HG02610 (cell line): ENCODE data around the gene CDC34.

Source experiments
- ATAC-seq: cut with Tn5 transposase; IDR thresholded peaks from one replicate; pipeline ENCODE4 v1.9.1; 2021; ENCODE audit warnings: mild to moderate bottlenecking, moderate library complexity; ENCODE audit not compliant: unreplicated experiment

Gene CDC34

GRCh38 chr19:519449-519865 lies 12.1 kb upstream of the CDC34 start:
- no peak for ATAC-seq

GRCh38 chr19:522726-523125 lies 8.8 kb upstream of the CDC34 start:
- ATAC-seq = no peak

- ATAC-seq = no peak
These were observed 7.4 kb upstream of the CDC34 start for GRCh38 chr19:524062-524674.

- ATAC-seq = no peak
These were observed 6.5 kb upstream of the CDC34 start for GRCh38 chr19:525029-525428.

- no peak for ATAC-seq
These were observed 5.6 kb upstream of the CDC34 start for GRCh38 chr19:525857-526419.

GRCh38 chr19:530134-531008 lies 1.2 kb upstream of the CDC34 start:
- no peak for ATAC-seq

- peak; percentile 77 for ATAC-seq
These were observed 379 bp upstream of the CDC34 start for GRCh38 chr19:531009-531752.

GRCh38 chr19:532561-533363 lies 1.2 kb downstream of the CDC34 start:
- ATAC-seq = no peak

- no peak for ATAC-seq
These were observed 2.0 kb downstream of the CDC34 start for GRCh38 chr19:533364-534058.

- no peak for ATAC-seq
These were observed 2.5 kb downstream of the CDC34 start for GRCh38 chr19:534088-534487.

GRCh38 chr19:535017-535835 lies 3.7 kb downstream of the CDC34 start:
- ATAC-seq = no peak

GRCh38 chr19:536031-536880 lies 4.7 kb downstream of the CDC34 start:
- ATAC-seq = no peak

GRCh38 chr19:536881-537404 lies 5.4 kb downstream of the CDC34 start:
- ATAC-seq = no peak

- no peak for ATAC-seq
These were observed 7.3 kb downstream of the CDC34 start for GRCh38 chr19:538641-539428.

GRCh38 chr19:539429-540030 lies 8.0 kb downstream of the CDC34 start:
- no peak for ATAC-seq

GRCh38 chr19:540867-541637 lies 9.5 kb downstream of the CDC34 start:
- ATAC-seq = no peak
